Fibroblast of lung (primary cell): Measurements from ENCODE around the gene MAPK4.

Experiments
- CTCF ChIP-seq, 2 donors: IDR thresholded peaks in 1 of 2; conservative IDR thresholded peaks in 1 of 2; 1 replicate in 1 of 2; 2 replicates in 1 of 2; pipeline ENCODE4 v1.5.1; 2011 to 2012; ENCODE audit warnings: low read length in 2 of 2, control low read depth in 1 of 2, inconsistent platforms in 1 of 2, low read depth in 1 of 2, mild to moderate bottlenecking in 1 of 2
- EZH2 ChIP-seq: IDR thresholded peaks from 2 replicates; pipeline ENCODE4 v1.5.1; 2012; ENCODE audit warnings: low read length, control low read depth, mild to moderate bottlenecking; ENCODE audit errors: missing control alignments

- no peak for TF ChIP-seq CTCF (conservative IDR thresholded peaks at IDR 0.05 in 1 of 2, IDR thresholded peaks at IDR 0.05 in 1 of 2; ENCODE audit: low read depth in 1 of 2, low read length in 2 of 2)
- no peak for TF ChIP-seq EZH2
These were observed 183.1 kb downstream of the MAPK4 start for GRCh38 chr18:50742952-50743351.
